Fibroblast of gingiva (primary cell): ENCODE data around the gene SELENON.
A peak's percentile ranks its signal among the peaks of the same experiment; 100 is the strongest.

Experiments
- DNase-seq: peaks from one replicate; pipeline ENCODE4 v3.0.0-alpha.2; 2011; ENCODE audit warnings: low read depth

SELENON gene, protein sequence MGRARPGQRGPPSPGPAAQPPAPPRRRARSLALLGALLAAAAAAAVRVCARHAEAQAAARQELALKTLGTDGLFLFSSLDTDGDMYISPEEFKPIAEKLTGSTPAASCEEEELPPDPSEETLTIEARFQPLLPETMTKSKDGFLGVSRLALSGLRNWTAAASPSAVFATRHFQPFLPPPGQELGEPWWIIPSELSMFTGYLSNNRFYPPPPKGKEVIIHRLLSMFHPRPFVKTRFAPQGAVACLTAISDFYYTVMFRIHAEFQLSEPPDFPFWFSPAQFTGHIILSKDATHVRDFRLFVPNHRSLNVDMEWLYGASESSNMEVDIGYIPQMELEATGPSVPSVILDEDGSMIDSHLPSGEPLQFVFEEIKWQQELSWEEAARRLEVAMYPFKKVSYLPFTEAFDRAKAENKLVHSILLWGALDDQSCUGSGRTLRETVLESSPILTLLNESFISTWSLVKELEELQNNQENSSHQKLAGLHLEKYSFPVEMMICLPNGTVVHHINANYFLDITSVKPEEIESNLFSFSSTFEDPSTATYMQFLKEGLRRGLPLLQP

GRCh38 chr1:25799935-25800702 lies at the start of gene SELENON:
Gene SELENON, plus strand, starts transcription at chr1:25800193. Its CDS starts 38 bp downstream, at chr1:25800231.
- DNase-seq, result peak; percentile 50

DNA sequence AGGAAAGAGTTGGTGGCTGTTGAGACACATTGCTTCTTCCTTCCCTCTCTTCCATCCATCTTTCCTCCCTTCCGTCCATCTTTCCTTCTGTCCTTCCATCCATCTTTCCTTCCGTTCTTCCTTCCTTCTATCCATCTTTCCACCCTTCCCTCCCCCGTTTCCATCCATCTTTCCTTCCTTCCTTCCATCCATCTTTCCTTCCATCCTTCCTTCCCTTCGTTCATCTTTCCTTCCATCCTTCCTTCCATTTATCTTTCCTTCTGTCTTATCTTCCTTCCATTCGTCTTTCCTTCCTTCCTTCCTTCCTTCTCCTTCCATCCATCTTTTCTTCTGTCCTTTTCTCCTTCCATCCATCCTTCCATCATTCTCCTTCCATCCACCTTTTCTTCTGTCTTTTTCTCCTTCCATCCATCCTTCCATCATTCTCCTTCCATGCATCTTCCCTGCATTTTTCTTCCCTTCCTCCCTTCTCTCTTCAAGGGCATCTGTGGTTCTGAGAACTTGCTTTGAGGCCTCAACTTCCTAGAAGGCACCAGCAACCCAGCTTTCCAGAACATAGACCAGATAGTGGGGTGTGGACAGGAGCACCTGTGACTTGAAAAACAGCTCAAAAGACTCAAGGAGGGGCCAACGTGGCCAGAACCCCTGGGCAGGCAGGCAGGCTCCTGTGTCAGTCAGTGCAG lies 48.9 kb upstream of the SELENON start:
- no peak for DNase-seq

- no peak for DNase-seq
These were observed 45.4 kb upstream of the SELENON start for GRCh38 chr1:25754470-25755181.

GRCh38 chr1:25755475-25756125 lies 44.4 kb upstream of the SELENON start:
- DNase-seq, result no peak

- no peak for DNase-seq
These were observed 43.8 kb upstream of the SELENON start for GRCh38 chr1:25756215-25756614.

DNA sequence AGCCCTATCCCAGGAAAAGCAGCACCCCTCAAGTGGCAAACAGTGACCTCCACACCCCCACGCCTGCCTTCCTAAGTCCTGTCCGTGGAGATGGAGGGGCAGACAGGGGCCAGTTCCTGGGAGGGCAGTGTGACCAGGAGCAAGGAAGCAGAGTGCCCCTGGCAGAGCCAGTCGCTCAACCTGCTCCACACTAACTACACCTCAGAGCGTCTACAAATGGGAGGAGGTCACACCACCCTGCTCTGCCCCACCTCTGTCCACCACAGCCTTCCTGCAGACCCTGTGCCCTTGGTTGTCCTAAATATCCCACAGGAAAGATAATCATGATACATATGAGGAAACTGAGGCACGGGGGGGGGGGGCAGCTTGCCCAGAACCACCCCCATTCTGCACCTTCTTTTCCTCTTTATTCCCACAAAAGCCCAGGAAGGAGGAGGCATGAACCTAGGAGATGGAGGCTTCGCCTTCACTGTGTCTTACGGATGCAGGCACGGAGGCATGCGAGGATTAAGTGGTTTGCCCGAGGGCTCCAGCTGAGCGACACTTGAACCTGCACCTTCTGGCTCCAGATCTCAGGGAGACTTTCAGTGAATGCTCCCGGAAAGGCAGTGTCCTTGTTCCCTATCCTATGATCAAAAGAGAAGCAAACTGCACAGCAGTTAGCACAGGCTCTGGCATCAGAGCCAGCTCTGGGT lies 42.7 kb upstream of the SELENON start:
- DNase-seq, result no peak

DNA sequence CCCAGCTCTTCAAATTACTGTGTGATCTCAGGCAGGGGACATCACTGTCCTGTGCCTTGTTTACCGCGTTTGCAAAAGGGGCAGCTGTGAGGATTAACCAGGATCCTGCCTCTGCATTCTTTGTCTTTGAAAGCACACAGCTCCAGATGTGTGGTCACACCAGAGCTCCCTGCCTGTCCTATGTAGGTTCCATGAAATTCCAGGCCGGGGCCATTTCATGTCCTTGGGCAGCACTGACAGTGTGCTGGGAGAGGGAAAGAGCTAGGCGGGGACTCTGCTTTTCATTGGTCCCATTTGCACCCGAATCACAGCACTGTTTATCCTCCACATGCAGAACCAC lies 42.2 kb upstream of the SELENON start:
- DNase-seq, result no peak

- DNase-seq, result no peak
These were observed 41.4 kb upstream of the SELENON start for GRCh38 chr1:25758466-25759070.

DNA sequence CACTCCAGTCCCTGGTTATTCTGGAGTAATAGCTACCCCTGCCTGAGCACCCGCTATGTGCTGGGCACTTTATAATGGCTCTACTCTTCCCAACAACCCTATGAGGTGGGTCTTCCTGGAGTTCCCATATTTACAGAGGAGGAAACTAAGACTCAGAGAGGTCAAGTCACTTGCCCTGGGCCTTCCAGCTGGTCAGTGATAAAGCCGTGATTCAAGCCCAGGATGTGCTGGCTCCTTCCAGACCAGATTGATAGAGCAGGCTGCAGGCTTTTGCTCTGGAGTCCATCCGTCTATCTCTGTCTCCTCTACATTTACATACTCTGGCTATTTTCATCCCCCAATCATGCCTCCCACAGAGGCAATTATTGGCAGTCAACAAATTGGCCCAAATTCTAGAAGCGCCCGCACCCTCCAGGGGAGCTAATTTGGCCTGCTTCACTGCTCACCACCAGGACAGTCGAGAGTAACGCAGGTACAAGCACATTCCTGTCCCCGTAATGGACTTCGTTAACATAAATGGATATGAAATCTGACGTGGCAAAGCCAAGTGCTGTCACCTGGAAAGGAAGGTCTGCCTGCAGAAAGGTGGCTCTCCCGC lies 39.8 kb upstream of the SELENON start:
- DNase-seq, result no peak

- DNase-seq, result no peak
These were observed 39.1 kb upstream of the SELENON start for GRCh38 chr1:25760871-25761270.

GRCh38 chr1:25763493-25763892 lies 36.5 kb upstream of the SELENON start:
- no peak for DNase-seq

GRCh38 chr1:25765136-25765922 lies 34.7 kb upstream of the SELENON start:
- DNase-seq, result no peak

- DNase-seq, result no peak
These were observed 33.9 kb upstream of the SELENON start for GRCh38 chr1:25765923-25766589.

- DNase-seq, result no peak
These were observed 33.1 kb upstream of the SELENON start for GRCh38 chr1:25766721-25767436.

DNA sequence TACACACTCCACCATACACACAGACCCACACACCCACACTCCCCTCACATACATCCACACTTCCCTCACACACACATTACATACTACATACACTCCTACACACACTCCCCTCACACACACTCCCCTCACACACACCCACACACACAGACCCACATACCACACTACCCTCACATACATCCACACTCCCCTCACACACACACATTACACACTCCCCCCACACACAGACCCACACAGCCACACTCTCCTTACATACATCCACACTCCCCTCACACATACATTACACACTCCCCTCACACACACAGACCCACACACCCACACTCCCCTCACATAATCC lies 32.6 kb upstream of the SELENON start:
- DNase-seq, result no peak

DNA sequence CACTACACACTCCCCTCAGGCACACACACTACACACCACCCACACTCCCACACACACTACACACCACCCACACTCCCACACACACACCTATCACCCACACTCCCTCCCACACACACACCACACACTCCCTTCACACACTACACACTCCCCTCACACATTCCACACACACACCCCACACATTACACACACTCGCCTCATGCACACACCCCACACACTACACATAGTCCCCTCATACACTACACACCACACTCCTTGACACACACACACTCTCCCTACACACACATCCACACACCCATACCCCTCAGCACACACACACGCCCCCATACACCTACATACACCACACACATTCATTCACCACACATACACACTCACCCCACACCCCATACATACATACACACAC lies 31.0 kb upstream of the SELENON start:
- DNase-seq, result no peak

DNA sequence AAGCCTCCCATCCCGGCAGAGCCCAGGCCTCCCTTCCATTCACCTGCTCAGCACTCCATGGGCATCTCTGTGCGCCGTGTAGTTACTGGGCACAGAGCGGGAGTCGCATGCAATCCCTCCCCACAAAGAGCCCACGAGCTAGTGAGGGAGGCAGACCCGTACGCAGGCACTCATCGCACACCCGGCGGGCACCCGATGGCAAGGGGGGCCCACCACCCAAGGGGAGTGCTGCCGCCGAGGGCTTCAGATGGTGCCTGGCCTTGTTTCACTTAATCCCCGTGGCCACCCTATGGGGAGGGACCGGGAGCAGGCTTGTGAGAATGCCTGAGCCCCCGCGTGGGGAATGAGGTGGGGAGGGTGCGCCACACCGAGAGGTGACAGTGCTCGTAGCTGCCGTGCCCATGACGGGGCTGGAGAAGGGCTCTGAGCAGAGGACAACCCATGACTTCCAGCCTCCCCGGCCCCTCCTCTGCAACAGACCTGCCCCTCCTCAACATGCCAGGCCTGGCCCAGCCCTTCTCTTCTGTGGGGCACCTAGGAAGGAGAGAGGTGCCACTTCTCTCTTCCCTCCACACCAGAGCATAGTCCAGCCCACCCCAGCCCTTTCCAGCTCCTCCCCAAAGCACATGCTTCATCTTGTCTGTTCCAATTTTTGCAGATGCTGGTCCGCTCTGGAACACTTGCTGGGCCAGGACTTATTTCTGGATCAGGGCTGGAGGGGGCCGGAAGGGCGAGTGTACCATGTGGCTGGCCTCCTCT lies 30.2 kb upstream of the SELENON start:
- DNase-seq, result no peak
